Panc1 (cell line): ENCODE data around the gene RNASEH1. TPM values are rescaled to one million over a fixed set of nuclear protein-coding genes. Genes with fewer than 3 reads are reported as not detected.

ENCODE experiments used
- ATAC-seq: fragments of 200-7000 bp; cut with Tn5 transposase; 2 replicates; pipeline ENCODE4 v1.9.1; 2020; ENCODE audit warnings: mild to moderate bottlenecking, moderate library complexity
- BruUV-seq: library from RNA; stranded (reverse); fragments of 400-500 nt; replicated peaks from 2 replicates; lab custom pipeline; 2021; lab: Mats Ljungman, UMichigan
- CTCF ChIA-PET: fragments of 300-600 bp; sonication (Branson Sonifier 250); formaldehyde crosslinking; loops from one replicate; lab custom pipeline; 2022; ENCODE audit warnings: antibody characterized with exemption; lab: Charles Lee
- POLR2A ChIA-PET: fragments of 300-600 bp; sonication (Branson Sonifier 250); formaldehyde crosslinking; loops from one replicate; lab custom pipeline; 2022; ENCODE audit warnings: antibody characterized with exemption; lab: Charles Lee
- DNase-seq: peaks from one replicate; pipeline ENCODE4 v3.0.0-alpha.2; 2010; ENCODE audit warnings: low read depth, low spot score
- H3K27ac ChIP-seq: 2 replicates; pipeline ENCODE4 v1.5.1; 2011; ENCODE audit warnings: mild to moderate bottlenecking, low read length, inconsistent platforms
- H3K27me3 ChIP-seq: fragments of 200-500 bp; sonication (Bioruptor generic); 2 replicates; pipeline ENCODE4 v1.6.0; 2014; ENCODE audit warnings: low read length, inconsistent platforms; ENCODE audit not compliant: control insufficient read depth, insufficient read depth
- H3K36me3 ChIP-seq: fragments of 200-500 bp; sonication (Bioruptor generic); 2 replicates; pipeline ENCODE4 v1.5.1; 2014; ENCODE audit warnings: inconsistent platforms, mild to moderate bottlenecking, low read length, moderate library complexity; ENCODE audit not compliant: control insufficient read depth, insufficient read depth
- H3K4me1 ChIP-seq: 2 replicates; pipeline ENCODE4 v1.5.1; 2011; ENCODE audit warnings: inconsistent platforms, mild to moderate bottlenecking, low read length, moderate library complexity; ENCODE audit not compliant: control insufficient read depth, insufficient read depth
- H3K4me3 ChIP-seq, 2 experiments: 2 replicates each; pipeline ENCODE4 v1.5.1; 2011 to 2012; ENCODE audit warnings: low read depth in 2 of 2, low read length in 2 of 2, mild to moderate bottlenecking in 2 of 2, inconsistent platforms in 1 of 2, moderate library complexity in 1 of 2
- H3K9me3 ChIP-seq: fragments of 200-500 bp; sonication (Bioruptor generic); 2 replicates; pipeline ENCODE4 v1.5.1; 2014; ENCODE audit warnings: low read depth, mild to moderate bottlenecking, inconsistent platforms, low read length, moderate library complexity; ENCODE audit not compliant: control insufficient read depth, insufficient read depth
- POLR2AphosphoS5 ChIP-seq: IDR thresholded peaks from 2 replicates; pipeline ENCODE4 v1.6.1; 2012; ENCODE audit warnings: mild to moderate bottlenecking, low read depth, low read length, moderate library complexity
- SIN3A ChIP-seq: IDR thresholded peaks from 2 replicates; pipeline ENCODE4 v1.6.1; 2012; ENCODE audit warnings: low read depth, mild to moderate bottlenecking, low read length, moderate library complexity, borderline replicate concordance; ENCODE audit not compliant: insufficient read depth
- TCF7L2 ChIP-seq: IDR thresholded peaks from 2 replicates; pipeline ENCODE4 v1.6.1; 2011; ENCODE audit warnings: mild to moderate bottlenecking, low read depth, low read length, inconsistent platforms
- in situ Hi-C: cut with HindIII; loops from 2 replicates; pipeline ENCODE4 v1.10.0; 2016; ENCODE audit warnings: low sequenced_read_pairs, low pct_unique_long_range_greater_than_20kb
- intact Hi-C: fragments of 100-400 bp; cut with micrococcal nuclease; formaldehyde crosslinking; loops from one replicate; pipeline ENCODE4 v1.10.0; 2022; ENCODE audit not compliant: unreplicated experiment
- total RNA-seq: library from RNA; stranded (reverse); gene quantifications from one replicate; pipeline ENCODE4 v1.2.1, GENCODE V29; 2021; ENCODE audit not compliant: unreplicated experiment
- TF ChIP-seq, protein P1 (sequence below), 2 experiments: IDR thresholded peaks; 2 replicates each; pipeline ENCODE4 v1.6.1; 2011 to 2012; ENCODE audit warnings: low read depth in 2 of 2, control low read depth in 1 of 2, low read length in 1 of 2, mild to moderate bottlenecking in 1 of 2, moderate library complexity in 1 of 2; ENCODE audit not compliant: insufficient read depth in 1 of 2
- TF ChIP-seq, protein P2 (sequence below): fragments of 450-650 bp; IDR thresholded peaks from 2 replicates; pipeline ENCODE4 v1.5.1; 2017; ENCODE audit warnings: mild to moderate bottlenecking

Gene RNASEH1
- total RNA-seq, 1 experiment from 2014 or later, result 43.7 TPM

DNA sequence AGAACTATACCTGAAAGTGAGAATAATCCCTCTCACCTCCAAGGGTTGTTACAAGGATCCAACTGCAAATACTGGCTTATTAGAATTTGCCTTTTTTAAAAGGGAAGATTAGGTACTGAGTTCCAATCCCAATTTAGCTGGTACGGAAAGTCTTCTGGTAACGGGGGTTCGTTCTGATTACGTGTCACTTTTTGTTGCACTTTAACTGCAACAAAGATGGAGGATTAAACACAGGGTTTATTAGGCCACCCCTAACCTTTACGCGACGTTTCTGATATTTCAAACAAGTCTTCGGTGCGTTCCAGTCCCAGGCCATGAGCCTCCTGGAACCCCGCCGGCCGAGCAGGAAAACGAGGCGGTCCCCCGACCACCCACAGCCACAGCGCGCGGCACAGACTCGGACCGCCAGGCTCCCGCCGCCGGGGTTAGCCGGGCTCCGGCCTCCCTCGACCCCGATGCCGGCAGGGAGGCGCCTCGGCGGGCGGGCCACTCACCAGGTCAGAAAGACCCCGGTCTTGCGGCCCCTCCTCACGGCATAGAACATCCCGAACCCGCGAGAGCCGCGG is 411 bp downstream of the RNASEH1 start:
- DNase-seq (no peak), ATAC-seq (peak; percentile 45)
- peak overlapping the region; percentile 75 to 91 for H3K4me3 ChIP-seq
- in situ Hi-C loops, result no loop called here
- BruUV-seq, result no TSS peak
- intact Hi-C loops, result no loop called here
- CTCF ChIA-PET, result no interaction called here
- TF ChIP-seq POLR2AphosphoS5 (no peak), TCF7L2 (no peak), SIN3A (no peak)
- TF ChIP-seq, protein P1, sequence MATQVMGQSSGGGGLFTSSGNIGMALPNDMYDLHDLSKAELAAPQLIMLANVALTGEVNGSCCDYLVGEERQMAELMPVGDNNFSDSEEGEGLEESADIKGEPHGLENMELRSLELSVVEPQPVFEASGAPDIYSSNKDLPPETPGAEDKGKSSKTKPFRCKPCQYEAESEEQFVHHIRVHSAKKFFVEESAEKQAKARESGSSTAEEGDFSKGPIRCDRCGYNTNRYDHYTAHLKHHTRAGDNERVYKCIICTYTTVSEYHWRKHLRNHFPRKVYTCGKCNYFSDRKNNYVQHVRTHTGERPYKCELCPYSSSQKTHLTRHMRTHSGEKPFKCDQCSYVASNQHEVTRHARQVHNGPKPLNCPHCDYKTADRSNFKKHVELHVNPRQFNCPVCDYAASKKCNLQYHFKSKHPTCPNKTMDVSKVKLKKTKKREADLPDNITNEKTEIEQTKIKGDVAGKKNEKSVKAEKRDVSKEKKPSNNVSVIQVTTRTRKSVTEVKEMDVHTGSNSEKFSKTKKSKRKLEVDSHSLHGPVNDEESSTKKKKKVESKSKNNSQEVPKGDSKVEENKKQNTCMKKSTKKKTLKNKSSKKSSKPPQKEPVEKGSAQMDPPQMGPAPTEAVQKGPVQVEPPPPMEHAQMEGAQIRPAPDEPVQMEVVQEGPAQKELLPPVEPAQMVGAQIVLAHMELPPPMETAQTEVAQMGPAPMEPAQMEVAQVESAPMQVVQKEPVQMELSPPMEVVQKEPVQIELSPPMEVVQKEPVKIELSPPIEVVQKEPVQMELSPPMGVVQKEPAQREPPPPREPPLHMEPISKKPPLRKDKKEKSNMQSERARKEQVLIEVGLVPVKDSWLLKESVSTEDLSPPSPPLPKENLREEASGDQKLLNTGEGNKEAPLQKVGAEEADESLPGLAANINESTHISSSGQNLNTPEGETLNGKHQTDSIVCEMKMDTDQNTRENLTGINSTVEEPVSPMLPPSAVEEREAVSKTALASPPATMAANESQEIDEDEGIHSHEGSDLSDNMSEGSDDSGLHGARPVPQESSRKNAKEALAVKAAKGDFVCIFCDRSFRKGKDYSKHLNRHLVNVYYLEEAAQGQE (IDR thresholded peaks at IDR 0.05; ENCODE audit: insufficient read depth in 1 of 2, low read depth in 2 of 2, low read length in 1 of 2), result no peak
- TF ChIP-seq, protein P2, sequence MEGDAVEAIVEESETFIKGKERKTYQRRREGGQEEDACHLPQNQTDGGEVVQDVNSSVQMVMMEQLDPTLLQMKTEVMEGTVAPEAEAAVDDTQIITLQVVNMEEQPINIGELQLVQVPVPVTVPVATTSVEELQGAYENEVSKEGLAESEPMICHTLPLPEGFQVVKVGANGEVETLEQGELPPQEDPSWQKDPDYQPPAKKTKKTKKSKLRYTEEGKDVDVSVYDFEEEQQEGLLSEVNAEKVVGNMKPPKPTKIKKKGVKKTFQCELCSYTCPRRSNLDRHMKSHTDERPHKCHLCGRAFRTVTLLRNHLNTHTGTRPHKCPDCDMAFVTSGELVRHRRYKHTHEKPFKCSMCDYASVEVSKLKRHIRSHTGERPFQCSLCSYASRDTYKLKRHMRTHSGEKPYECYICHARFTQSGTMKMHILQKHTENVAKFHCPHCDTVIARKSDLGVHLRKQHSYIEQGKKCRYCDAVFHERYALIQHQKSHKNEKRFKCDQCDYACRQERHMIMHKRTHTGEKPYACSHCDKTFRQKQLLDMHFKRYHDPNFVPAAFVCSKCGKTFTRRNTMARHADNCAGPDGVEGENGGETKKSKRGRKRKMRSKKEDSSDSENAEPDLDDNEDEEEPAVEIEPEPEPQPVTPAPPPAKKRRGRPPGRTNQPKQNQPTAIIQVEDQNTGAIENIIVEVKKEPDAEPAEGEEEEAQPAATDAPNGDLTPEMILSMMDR, result no peak
- H3K4me1 ChIP-seq, result peaks cover 4% of the 10 kb centered on the region; the same call in 1 of the 2 replicates
- H3K36me3 ChIP-seq, result peaks cover 14% of the 10 kb centered on the region
- H3K27me3 ChIP-seq, result no peaks in the 10 kb centered on the region
- POLR2A ChIA-PET, result interaction anchor here (0.6 to 1.3 kb wide), 4 partner anchors 17 to 179 kb away, joined by 3 to 6 read pairs (median 5); no protein-coding TSS in a partner anchor
- no peaks in the 10 kb centered on the region for H3K9me3 ChIP-seq
- peak overlapping the region; percentile 88 for H3K27ac ChIP-seq

GRCh38 chr2:3553946-3554345 is 4.2 kb downstream of the RNASEH1 start:
- no peak overlapping the region for H3K27ac ChIP-seq
- H3K4me3 ChIP-seq, result no peak overlapping the region
- DNase-seq, result no peak
- no peaks in the 10 kb centered on the region for H3K9me3 ChIP-seq
- ChIA-PET POLR2A (no interaction called here), CTCF (no interaction called here)
- H3K4me1 ChIP-seq, result no peaks in the 10 kb centered on the region; the same call in 1 of the 2 replicates
- no peak for ATAC-seq
- intact Hi-C loops (no loop called here), in situ Hi-C loops (no loop called here)
- TF ChIP-seq, protein P2, result no peak
- TF ChIP-seq SIN3A, result no peak
- H3K36me3 ChIP-seq, result peaks cover 31% of the 10 kb centered on the region
- no peaks in the 10 kb centered on the region for H3K27me3 ChIP-seq
- no TSS peak for BruUV-seq
